H1 (cell line): ENCODE data around the gene DPT. TPM values are rescaled to one million over a fixed set of nuclear protein-coding genes. Genes with fewer than 3 reads are reported as not detected.

ENCODE experiments used
- CTCF ChIA-PET: fragments of 300-600 bp; sonication (Branson Sonifier 250); formaldehyde crosslinking; loops from one replicate; lab custom pipeline; 2021; ENCODE audit not compliant: partially characterized antibody; lab: Charles Lee
- POLR2A ChIA-PET: fragments of 300-600 bp; sonication (Branson Sonifier 250); formaldehyde crosslinking; loops from one replicate; lab custom pipeline; 2021; ENCODE audit warnings: inconsistent platforms; ENCODE audit not compliant: partially characterized antibody; lab: Charles Lee
- DNase-seq, 2 experiments: peaks; one replicate each; pipeline versions ENCODE4 v3.0.0 to v3.0.0-alpha.2; 2010 to 2022; ENCODE audit warnings: low spot score in 2 of 2, low read depth in 1 of 2, mixed read lengths in 1 of 2
- FAIRE-seq: peaks from 2 replicates; lab custom pipeline; 2011; peaks lifted over from hg19 to GRCh38; lab: Jason Lieb, UNC
- H2AFZ ChIP-seq: 2 replicates; pipeline ENCODE4 v1.8.1; 2012; ENCODE audit warnings: low read length, inconsistent platforms
- H2AK5ac ChIP-seq: 2 replicates; pipeline ENCODE4 v1.6.1; 2013; ENCODE audit warnings: low read depth, low read length
- H2BK120ac ChIP-seq: replicated peaks from 2 replicates; pipeline ENCODE3; 2013; ENCODE audit warnings: low read depth, low read length, inconsistent platforms
- H2BK12ac ChIP-seq: 2 replicates; pipeline ENCODE4 v1.6.1; 2013; ENCODE audit warnings: low read depth, low read length
- H2BK15ac ChIP-seq: 2 replicates; pipeline ENCODE4 v1.6.1; 2013; ENCODE audit warnings: low read length
- H2BK20ac ChIP-seq: 2 replicates; pipeline ENCODE4 v1.6.1; 2013; ENCODE audit warnings: low read length
- H2BK5ac ChIP-seq: 2 replicates; pipeline ENCODE4 v1.6.1; 2013; ENCODE audit warnings: low read depth, low read length
- H3K14ac ChIP-seq: 2 replicates; pipeline ENCODE4 v1.6.1; 2013; ENCODE audit warnings: inconsistent platforms; ENCODE audit not compliant: insufficient read length
- H3K18ac ChIP-seq: 2 replicates; pipeline ENCODE4 v1.6.1; 2013; ENCODE audit warnings: low read length; ENCODE audit errors: extremely low read depth
- H3K23ac ChIP-seq: 2 replicates; pipeline ENCODE4 v1.6.1; 2013; ENCODE audit warnings: inconsistent platforms; ENCODE audit not compliant: insufficient read length
- H3K23me2 ChIP-seq: 2 replicates; pipeline ENCODE4 v1.6.1; 2013; ENCODE audit warnings: low read depth, low read length
- H3K27ac ChIP-seq: 2 replicates; pipeline ENCODE4 v1.6.1; 2011; ENCODE audit warnings: low read depth, low read length, inconsistent platforms
- H3K27me3 ChIP-seq, 4 experiments: replicated peaks in 1 of 4; 1 replicate in 1 of 4; 2 replicates in 3 of 4; pipeline versions ENCODE4 v1.6.1 to v1.8.1; 2011 to 2013; ENCODE audit warnings: low read length in 3 of 4, mild to moderate bottlenecking in 3 of 4, inconsistent platforms in 2 of 4, mixed read lengths in 2 of 4, moderate library complexity in 1 of 4; ENCODE audit not compliant: control insufficient read depth in 3 of 4, insufficient read depth in 3 of 4; ENCODE audit errors: extremely low read depth in 1 of 4
- H3K36me3 ChIP-seq, 4 experiments: 2 replicates each; pipeline versions ENCODE4 v1.6.1 to v1.8.1; 2011 to 2013; ENCODE audit warnings: mild to moderate bottlenecking in 4 of 4, low read length in 3 of 4, moderate library complexity in 2 of 4, control low read depth in 1 of 4, inconsistent platforms in 1 of 4; ENCODE audit not compliant: insufficient read depth in 4 of 4, control insufficient read depth in 2 of 4
- H3K4ac ChIP-seq: replicated peaks from 2 replicates; pipeline ENCODE3; 2013; ENCODE audit warnings: low read length, low read depth, mixed read lengths, inconsistent platforms; ENCODE audit not compliant: insufficient read length
- H3K4me1 ChIP-seq, 4 experiments: replicated peaks in 1 of 4; 1 replicate in 1 of 4; 2 replicates in 3 of 4; pipeline versions ENCODE4 v1.6.1 to v1.8.1; 2011 to 2013; ENCODE audit warnings: low read length in 3 of 4, inconsistent platforms in 2 of 4, mixed read lengths in 1 of 4; ENCODE audit not compliant: insufficient read depth in 4 of 4, control insufficient read depth in 3 of 4
- H3K4me2 ChIP-seq, 2 experiments: 2 replicates each; pipeline versions ENCODE4 v1.6.1 to v1.8.1; 2011 to 2013; ENCODE audit warnings: low read depth in 2 of 2, low read length in 2 of 2, control low read depth in 1 of 2, inconsistent platforms in 1 of 2, mild to moderate bottlenecking in 1 of 2; ENCODE audit not compliant: insufficient read depth in 1 of 2
- H3K4me3 ChIP-seq, 4 experiments: fragments of 200-600, 300-600 bp in 1 of 4; sonication (generic), shearing (Covaris generic), sonication (Bioruptor Twin) in 1 of 4; 2 replicates each; pipeline versions ENCODE4 v1.5.1 to v1.8.1; 2011 to 2016; ENCODE audit warnings: low read length in 4 of 4, low read depth in 3 of 4, control low read depth in 2 of 4, inconsistent platforms in 2 of 4, mild to moderate bottlenecking in 2 of 4, mixed read lengths in 1 of 4, moderate library complexity in 1 of 4; ENCODE audit not compliant: insufficient read depth in 2 of 4; ENCODE audit errors: extremely low read depth in 1 of 4
- H3K56ac ChIP-seq: replicated peaks from 2 replicates; pipeline ENCODE3; 2013; ENCODE audit warnings: low read depth, mild to moderate bottlenecking, mixed read lengths, low read length, inconsistent platforms; ENCODE audit not compliant: insufficient read length
- H3K79me1 ChIP-seq: 2 replicates; pipeline ENCODE4 v1.6.1; 2013; ENCODE audit warnings: low read depth, low read length, control low read depth
- H3K79me2 ChIP-seq, 2 experiments: 2 replicates each; pipeline versions ENCODE4 v1.6.1 to v1.8.1; 2012 to 2013; ENCODE audit warnings: low read length in 2 of 2, mild to moderate bottlenecking in 2 of 2, inconsistent platforms in 1 of 2; ENCODE audit not compliant: insufficient read depth in 2 of 2, control insufficient read depth in 1 of 2
- H3K9ac ChIP-seq, 4 experiments: replicated peaks in 1 of 4; 1 replicate in 1 of 4; 2 replicates in 3 of 4; pipeline versions ENCODE4 v1.6.1 to v1.8.1; 2011 to 2013; ENCODE audit warnings: low read depth in 3 of 4, low read length in 3 of 4, control low read depth in 2 of 4, mild to moderate bottlenecking in 2 of 4, moderate library complexity in 2 of 4, inconsistent platforms in 1 of 4; ENCODE audit errors: extremely low read depth in 1 of 4
- H3K9me3 ChIP-seq, 2 experiments: 2 replicates each; pipeline versions ENCODE4 v1.6.1 to v1.8.1; 2012 to 2013; ENCODE audit warnings: mild to moderate bottlenecking in 2 of 2, moderate library complexity in 2 of 2, control low read depth in 1 of 2, inconsistent platforms in 1 of 2, low read depth in 1 of 2, low read length in 1 of 2, mixed read lengths in 1 of 2; ENCODE audit not compliant: insufficient read depth in 2 of 2
- H4K20me1 ChIP-seq, 2 experiments: replicated peaks in 1 of 2; 2 replicates each; pipeline versions ENCODE3 to v1.8.1; 2011 to 2013; ENCODE audit warnings: inconsistent platforms in 2 of 2, low read length in 2 of 2, mild to moderate bottlenecking in 1 of 2; ENCODE audit not compliant: insufficient read depth in 2 of 2, control insufficient read depth in 1 of 2
- H4K5ac ChIP-seq: 2 replicates; pipeline ENCODE4 v1.6.1; 2013; ENCODE audit warnings: low read length, low read depth, mixed read lengths, inconsistent platforms; ENCODE audit not compliant: insufficient read length
- H4K8ac ChIP-seq: 2 replicates; pipeline ENCODE4 v1.8.0; 2013; ENCODE audit warnings: mild to moderate bottlenecking, moderate library complexity, low read length, inconsistent platforms; ENCODE audit not compliant: insufficient read depth; ENCODE audit errors: extremely low read depth
- H4K91ac ChIP-seq: replicated peaks from 2 replicates; pipeline ENCODE3; 2013; ENCODE audit warnings: low read length, mixed read lengths, inconsistent platforms; ENCODE audit not compliant: insufficient read length
- CHD1 ChIP-seq: IDR thresholded peaks from 2 replicates; pipeline ENCODE4 v1.6.1; 2012; ENCODE audit warnings: low read depth, low read length, improper control_type of control experiment
- CTBP2 ChIP-seq: IDR thresholded peaks from 2 replicates; pipeline ENCODE4 v1.7.0; 2011; ENCODE audit warnings: borderline replicate concordance, mild to moderate bottlenecking, moderate library complexity, mixed read lengths, low read length; ENCODE audit not compliant: insufficient read depth, insufficient read length
- CTCF ChIP-seq, 3 experiments: IDR thresholded peaks; 1 replicate in 2 of 3; 2 replicates in 1 of 3; pipeline versions ENCODE4 v1.5.1 to v1.6.1; 2011; ENCODE audit warnings: low read length in 3 of 3, mild to moderate bottlenecking in 3 of 3, inconsistent platforms in 2 of 3, low read depth in 1 of 3, moderate library complexity in 1 of 3; ENCODE audit not compliant: insufficient read depth in 1 of 3; ENCODE audit errors: control extremely low read depth in 1 of 3
- EP300 ChIP-seq, 2 experiments: IDR thresholded peaks; 1 replicate in 1 of 2; 2 replicates in 1 of 2; pipeline ENCODE4 v1.6.1; 2011 to 2012; ENCODE audit warnings: low read depth in 2 of 2, low read length in 2 of 2, mild to moderate bottlenecking in 2 of 2, borderline replicate concordance in 1 of 2, inconsistent platforms in 1 of 2, moderate library complexity in 1 of 2
- KDM4A ChIP-seq: IDR thresholded peaks from one replicate; pipeline ENCODE4 v1.7.1; 2012; ENCODE audit warnings: low read depth, mild to moderate bottlenecking, moderate library complexity, low read length, inconsistent platforms; ENCODE audit not compliant: severe bottlenecking
- POLR2AphosphoS5 ChIP-seq: IDR thresholded peaks from 2 replicates; pipeline ENCODE4 v1.6.1; 2011; ENCODE audit warnings: low read depth, low read length
- SIX5 ChIP-seq: IDR thresholded peaks from 2 replicates; pipeline ENCODE4 v1.6.1; 2011; ENCODE audit warnings: mild to moderate bottlenecking, low read depth, low read length
- SP2 ChIP-seq: IDR thresholded peaks from 2 replicates; pipeline ENCODE4 v1.6.1; 2012; ENCODE audit warnings: mild to moderate bottlenecking, low read length, inconsistent platforms
- YY1 ChIP-seq: IDR thresholded peaks from 2 replicates; pipeline ENCODE4 v1.6.1; 2011; ENCODE audit warnings: low read depth, mild to moderate bottlenecking, low read length
- WGBS, 2 experiments: shearing (Covaris generic) in 1 of 2; methylation state at CpG; one replicate each; pipeline versions ENCODE4 v1.1.6 to v1.1.7; 2013 to 2015; ENCODE audit warnings: low lambda C conversion rate in 2 of 2, mixed read lengths in 2 of 2, inconsistent platforms in 1 of 2, low coverage in 1 of 2, missing lambda C conversion rate in 1 of 2; ENCODE audit not compliant: insufficient replicate concordance in 2 of 2, insufficient coverage in 1 of 2, insufficient read length in 1 of 2; ENCODE audit errors: extremely low coverage in 1 of 2, missing lambda C conversion rate in 1 of 2; 5-methylcytosine and 5-hydroxymethylcytosine counted together
- polyA plus RNA-seq, 7 experiments: library from polyadenylated mRNA; depleted of rRNA in 3 of 7; stranded (reverse) in 5 of 7; unstranded in 2 of 7; fragments of >200 nt in 5 of 7; fragments of 200-250 nt in 2 of 7; gene quantifications; 1 replicate in 5 of 7; 2 replicates in 1 of 7; 4 replicates in 1 of 7; pipeline versions ENCODE4 v1.2.1 to v1.2.3, GENCODE V29; 2011 to 2013; ENCODE audit warnings: missing spikeins in 2 of 7, mixed read lengths in 2 of 7
- total RNA-seq: library from RNA; stranded (reverse); fragmentation: NEBNext Ultra II Directional; extraction: Animal tissue kit (Norgen Biotek cat#: 25700); gene quantifications from 2 replicates; pipeline ENCODE4 v1.2.1, GENCODE V29; 2021

DPT gene
- total and polyA plus RNA-seq, 2 of the 8 experiments (the other 6 are each of a cell fraction or from before 2014, with no cell fraction given) = not detected

- Histone ChIP-seq H3K18ac (no peak overlapping the region), H3K36me3 (no peaks in the 10 kb centered on the region), H2AFZ (no peak overlapping the region), H3K4me3 (no peak overlapping the region), H4K91ac (no peak overlapping the region), H4K5ac (no peak overlapping the region), H3K79me2 (no peaks in the 10 kb centered on the region), H3K23me2 (no peaks in the 10 kb centered on the region), H2AK5ac (no peak overlapping the region), H3K9me3 (no peaks in the 10 kb centered on the region), H3K9ac (no peak overlapping the region), H3K27me3 (no peaks in the 10 kb centered on the region), H2BK20ac (no peak overlapping the region), H2BK5ac (no peak overlapping the region), H3K4me1 (no peaks in the 10 kb centered on the region), H2BK15ac (no peak overlapping the region), H3K4me2 (no peak overlapping the region), H3K4ac (no peak overlapping the region), H2BK12ac (no peak overlapping the region), H3K79me1 (no peaks in the 10 kb centered on the region), H2BK120ac (no peak overlapping the region), H4K20me1 (no peaks in the 10 kb centered on the region), H4K8ac (no peak overlapping the region), H3K14ac (no peak overlapping the region), H3K27ac (no peak overlapping the region), H3K56ac (no peak overlapping the region), H3K23ac (no peak overlapping the region)
- FAIRE-seq (no peak), DNase-seq (no peak)
- WGBS, 2 experiments = 83% methylated on average over 5 of the region's 5 CpGs; no CpG with 5 or more reads in 1 of the 2 experiments
- CTCF ChIA-PET = interaction anchor here (0.7 to 1.5 kb wide), 7 partner anchors 11 to 693 kb away, joined by 3 to 4 read pairs (median 4); no protein-coding TSS in a partner anchor
- POLR2A ChIA-PET = interaction anchor here (0.9 kb wide), 1 partner anchor 11 kb away, joined by 3 read pairs; no protein-coding TSS in a partner anchor
- TF ChIP-seq KDM4A (no peak), CTCF (IDR thresholded peaks at IDR 0.05; ENCODE audit: control extremely low read depth in 1 of 3, insufficient read depth in 1 of 3, low read depth in 1 of 3, low read length in 3 of 3) (no peak), CHD1 (no peak), EP300 (IDR thresholded peaks at IDR 0.05; ENCODE audit: borderline replicate concordance in 1 of 2, low read depth in 2 of 2, low read length in 2 of 2) (no peak), YY1 (no peak), CTBP2 (no peak), POLR2AphosphoS5 (no peak), SIX5 (no peak), SP2 (no peak)
Measured at GRCh38 chr1:168688644-168689326, 40.2 kb downstream of the DPT start.
